GM19468 (cell line): ENCODE results near the gene ZNF473.
A peak's percentile ranks its signal among the peaks of the same experiment; 100 is the strongest.

ENCODE experiments used
- ATAC-seq: cut with Tn5 transposase; IDR thresholded peaks from one replicate; pipeline ENCODE4 v1.9.1; 2021; ENCODE audit warnings: mild to moderate bottlenecking, moderate library complexity, moderate number of reproducible peaks; ENCODE audit not compliant: unreplicated experiment; ENCODE audit errors: extremely low read depth

ZNF473 gene

GRCh38 chr19:50025794-50026549 lies at the start of gene ZNF473:
TSS of gene ZNF473 (plus strand) at chr19:50026005. CDS start at chr19:50031083, 5,078 bp downstream.
- peak; percentile 38 for ATAC-seq

DNA sequence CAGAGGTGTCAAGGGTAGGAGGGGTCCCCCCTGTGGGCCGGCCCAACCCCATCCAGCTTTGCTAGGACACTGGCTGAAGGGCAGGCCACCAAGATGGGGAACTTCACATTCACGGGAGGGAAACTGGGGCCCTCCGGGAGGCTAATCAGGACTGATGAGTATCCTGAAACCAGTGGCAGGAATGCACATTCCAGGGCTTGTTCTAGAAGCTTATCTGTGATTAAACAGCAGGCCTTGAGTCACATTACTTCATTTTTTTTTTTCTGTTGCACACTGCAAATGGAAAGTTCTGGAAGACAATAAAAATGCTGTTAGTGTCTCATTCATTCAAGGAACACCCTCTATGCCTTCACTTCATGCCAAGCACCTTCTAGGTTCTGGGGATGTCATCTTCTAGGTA lies 49.3 kb upstream of the ZNF473 start:
- no peak for ATAC-seq

- no peak for ATAC-seq
Measured at GRCh38 chr19:49977076-49977475, 48.7 kb upstream of the ZNF473 start.

DNA sequence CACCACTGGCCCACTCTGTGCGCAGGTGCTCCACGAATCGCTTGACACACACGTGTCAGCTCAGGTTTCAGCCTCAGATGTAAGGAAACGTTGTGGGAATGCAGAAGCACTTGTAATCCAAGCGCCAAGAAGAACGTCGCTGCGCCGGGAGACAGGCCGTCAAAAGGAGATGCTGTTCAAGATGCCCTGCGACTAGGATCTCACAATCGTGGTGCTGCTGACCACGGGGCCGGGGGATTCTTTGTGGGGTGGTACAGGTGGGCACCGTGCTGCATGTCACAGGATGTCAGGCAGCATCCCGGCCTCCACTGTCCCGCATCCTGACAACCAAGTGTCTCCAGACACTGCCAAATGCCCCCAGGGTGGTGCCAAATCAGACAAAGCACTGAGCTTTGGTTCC lies 47.9 kb upstream of the ZNF473 start:
- ATAC-seq = no peak

DNA sequence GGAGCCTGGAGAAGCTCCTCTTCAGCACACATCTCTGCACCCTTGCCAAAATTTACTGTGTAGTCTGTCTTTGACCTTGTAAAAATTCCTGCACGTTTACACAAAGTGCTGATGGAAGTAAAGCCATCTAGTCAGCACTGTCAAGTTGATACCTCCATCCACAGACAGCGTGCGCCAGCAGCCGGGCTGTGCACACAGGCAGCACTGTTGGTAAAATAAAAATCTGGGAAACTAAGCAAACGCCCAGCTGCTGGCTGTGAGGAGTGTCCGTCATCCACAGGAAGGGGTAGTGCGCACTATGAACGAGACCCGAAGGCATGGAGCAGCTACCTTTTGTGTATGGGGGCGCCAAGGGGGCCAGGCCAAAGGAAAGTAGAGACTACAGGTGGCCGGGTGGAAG lies 47.5 kb upstream of the ZNF473 start:
- ATAC-seq = no peak

DNA sequence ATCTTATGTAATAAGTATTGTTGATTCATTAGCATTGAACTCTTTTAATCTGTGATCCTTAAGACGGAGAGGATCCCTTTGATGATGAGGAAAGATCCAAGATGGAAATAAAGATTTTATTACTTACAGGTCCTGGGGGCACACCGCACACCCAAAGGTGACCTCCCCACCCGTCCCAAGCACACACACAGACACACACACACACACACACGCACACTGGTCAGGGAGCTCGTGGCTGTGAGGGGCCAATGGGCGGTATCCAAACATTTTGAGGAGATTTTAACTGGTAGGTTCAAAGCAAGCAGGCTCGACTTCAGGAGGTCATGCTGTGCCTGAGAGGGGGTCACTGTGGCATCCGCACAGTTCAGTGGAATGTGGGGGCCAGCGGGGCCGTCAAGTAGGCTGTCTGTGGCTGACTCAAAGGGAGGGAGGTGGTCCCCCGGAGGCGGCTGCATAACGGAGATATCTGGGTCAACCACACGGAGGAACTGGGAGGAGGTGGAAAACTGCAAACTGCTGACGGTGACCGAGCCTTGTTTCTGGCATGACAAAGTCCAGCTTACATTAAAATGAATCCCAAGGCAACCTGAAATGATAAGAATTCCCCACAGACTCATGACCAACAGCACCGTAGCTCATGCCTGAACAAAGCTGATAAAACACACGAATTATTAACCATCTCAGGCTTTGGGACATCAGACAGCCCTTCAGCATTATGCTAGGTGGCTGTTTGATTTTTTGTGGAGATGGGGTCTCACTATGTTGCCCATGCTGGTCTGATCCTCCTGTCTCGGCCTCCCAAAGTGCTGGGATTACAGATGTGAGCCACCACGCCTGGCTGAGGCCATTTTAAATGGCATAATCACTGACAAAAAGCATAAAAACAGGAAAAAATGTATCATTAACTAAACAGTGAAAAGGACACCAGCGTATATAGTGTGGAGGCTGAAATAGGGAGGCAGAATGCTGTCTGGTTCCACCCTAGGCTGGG lies 43.9 kb upstream of the ZNF473 start:
- ATAC-seq = no peak

DNA sequence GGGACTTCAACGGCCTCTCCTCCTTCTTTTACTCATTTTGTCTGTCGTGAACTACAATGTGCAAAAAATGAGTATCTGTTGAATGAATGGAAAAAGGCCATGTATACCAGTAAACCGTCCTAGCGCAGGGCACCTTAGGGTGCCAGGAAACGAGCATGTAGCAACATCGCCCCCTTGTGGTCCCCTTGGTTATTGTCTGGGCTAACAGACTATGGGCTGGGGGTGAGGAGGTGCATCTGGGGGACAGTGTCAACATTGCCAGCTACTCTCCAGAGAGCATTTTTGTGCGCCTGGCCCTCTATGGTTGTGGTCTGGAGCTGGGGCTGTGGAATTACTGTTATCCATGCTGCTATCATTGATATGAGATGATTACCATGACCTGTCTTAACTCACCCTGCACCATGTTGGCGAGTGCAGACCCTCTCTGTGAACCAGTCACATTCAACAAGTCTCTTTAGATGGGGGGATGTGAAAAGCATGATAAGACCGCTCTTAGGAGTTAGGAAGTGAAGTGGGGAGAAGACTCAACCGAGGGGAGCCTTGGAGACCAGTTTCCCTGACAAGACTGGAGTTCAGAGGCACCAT lies 42.1 kb upstream of the ZNF473 start:
- ATAC-seq = no peak

DNA sequence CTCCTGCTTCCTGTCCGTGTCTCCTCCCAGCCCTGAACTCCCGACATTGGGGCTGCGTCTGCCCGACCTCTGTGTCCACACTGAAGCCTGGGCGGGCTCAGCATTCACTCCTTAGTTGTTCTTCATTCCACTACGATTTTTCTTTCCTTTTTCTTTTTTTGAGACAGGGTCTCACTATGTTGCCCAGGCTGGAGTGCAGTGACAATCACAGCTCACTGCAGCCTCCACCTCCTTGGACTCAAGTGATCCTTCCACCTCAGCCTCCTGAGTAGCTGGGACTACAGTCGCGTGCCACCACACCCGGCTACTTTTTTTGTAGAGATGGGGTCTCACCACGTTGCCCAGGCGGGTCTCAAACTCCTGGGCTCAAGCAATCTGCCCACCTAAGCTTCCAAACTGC lies 41.3 kb upstream of the ZNF473 start:
- no peak for ATAC-seq

DNA sequence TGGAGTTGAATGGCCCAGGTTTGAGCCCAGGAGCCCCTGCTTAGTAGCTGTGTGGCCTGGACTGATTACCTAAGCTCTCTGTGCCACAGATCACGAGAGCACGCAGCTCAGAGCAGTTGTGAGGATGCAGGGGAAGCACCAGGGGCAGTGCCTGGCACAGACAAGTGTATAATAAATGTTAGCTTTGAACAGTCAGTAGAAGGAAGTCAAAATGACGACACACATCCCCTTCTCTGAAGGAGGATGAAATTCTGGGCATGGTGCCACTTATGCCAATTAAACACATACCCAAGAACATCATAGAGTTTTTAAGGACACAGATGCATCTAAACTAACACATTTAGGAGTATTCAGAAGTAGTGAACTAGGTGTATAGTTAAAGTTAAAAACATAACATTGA lies 39.9 kb upstream of the ZNF473 start:
- ATAC-seq = no peak

DNA sequence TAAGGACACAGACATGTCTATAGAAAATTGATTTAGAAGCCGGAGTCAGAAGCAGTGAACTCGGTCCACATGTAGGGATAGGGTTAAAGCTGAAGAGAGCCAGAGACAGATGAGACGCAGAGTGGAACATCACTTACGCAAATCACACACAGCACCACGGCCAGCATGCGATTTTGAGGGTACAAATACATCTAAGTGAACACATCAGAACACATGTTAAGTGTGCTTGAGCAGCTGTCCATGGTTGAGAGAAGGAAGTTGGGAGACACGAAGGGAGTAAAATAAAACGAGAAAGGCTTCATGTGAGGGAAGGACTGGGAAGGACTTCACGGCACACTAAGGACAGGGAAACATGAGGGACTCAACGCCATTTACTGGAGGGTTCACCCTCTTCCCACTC lies 39.5 kb upstream of the ZNF473 start:
- ATAC-seq = no peak

DNA sequence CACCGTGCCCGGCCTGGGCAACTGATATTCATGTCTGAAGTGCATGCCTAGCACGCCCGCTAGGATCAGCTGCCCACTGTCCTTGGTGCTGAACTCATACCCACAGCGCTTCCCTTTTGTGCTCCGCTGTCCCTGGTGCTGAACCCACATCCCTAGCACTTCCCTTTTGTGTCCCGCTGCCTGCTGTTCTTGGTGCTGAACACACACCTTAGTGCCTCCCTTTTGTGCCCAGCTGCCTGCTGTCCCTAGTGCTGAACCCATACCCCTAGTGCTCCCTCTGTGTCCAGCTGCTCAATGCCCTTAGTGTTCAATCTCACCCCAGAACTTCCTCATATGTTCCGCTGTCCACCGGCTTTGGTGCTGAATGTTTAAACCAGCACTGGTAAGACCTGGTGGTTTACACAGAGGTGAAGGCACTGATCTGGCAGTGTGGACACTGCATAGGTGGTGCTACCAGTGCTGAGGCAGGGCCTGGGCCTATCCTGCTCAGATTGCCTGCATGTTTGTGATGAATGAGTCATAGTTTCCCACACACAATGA lies 38.6 kb upstream of the ZNF473 start:
- ATAC-seq = no peak

DNA sequence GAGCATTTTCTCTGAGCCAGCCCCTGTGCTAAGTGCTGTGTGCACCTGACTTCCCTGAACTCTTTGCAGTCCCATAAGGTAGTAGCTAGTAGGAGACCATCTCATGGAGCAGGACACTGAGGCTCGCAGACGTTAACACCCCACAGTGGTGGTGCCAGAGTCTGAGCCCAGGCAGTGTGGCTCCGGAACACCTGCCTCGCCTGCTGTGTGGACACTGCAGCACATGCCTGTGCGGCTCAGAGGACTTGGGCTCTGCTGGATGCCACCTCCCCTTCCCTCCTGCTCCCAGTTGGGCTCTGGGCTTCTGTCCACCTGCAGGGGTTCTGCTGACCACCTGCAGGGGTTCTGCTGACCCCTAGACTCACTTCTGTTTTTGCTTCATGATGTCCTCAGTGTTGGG lies 37.8 kb upstream of the ZNF473 start:
- no peak for ATAC-seq

GRCh38 chr19:49988433-49988832 lies 37.4 kb upstream of the ZNF473 start:
- ATAC-seq = no peak

- no peak for ATAC-seq
Measured at GRCh38 chr19:49997709-49998108, 28.1 kb upstream of the ZNF473 start.

DNA sequence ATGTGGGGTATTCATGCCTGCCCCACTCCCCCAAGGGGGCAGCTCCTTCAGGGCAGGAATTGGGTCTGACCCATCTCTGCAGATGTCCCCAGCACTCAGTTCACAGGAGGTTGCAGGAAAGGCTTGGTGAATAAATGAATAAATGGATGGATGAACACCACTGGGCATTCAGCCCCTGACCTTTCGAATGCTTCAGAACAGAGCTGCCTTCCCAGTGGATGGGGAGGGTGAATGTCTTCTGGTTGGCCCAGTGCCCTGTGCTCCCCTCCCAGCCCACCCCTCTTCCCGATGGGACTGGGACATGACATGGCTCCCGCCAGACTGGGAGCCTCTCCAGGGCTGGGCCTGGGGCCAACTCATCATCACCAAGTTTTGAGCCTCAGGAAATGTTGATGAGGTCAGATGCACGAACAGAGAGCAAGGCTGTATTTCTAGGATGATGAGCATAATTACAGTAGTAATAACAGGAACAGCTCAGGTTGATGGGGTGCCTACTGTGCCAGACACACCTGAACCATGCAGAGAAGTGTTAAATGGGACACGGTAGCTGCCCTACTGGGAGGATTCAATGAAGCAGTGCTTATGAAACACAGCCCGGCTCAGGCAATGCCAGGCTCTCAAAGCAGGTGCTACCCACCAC lies 26.3 kb upstream of the ZNF473 start:
- no peak for ATAC-seq

- ATAC-seq = no peak
Measured at GRCh38 chr19:50000038-50000840, 25.6 kb upstream of the ZNF473 start.

DNA sequence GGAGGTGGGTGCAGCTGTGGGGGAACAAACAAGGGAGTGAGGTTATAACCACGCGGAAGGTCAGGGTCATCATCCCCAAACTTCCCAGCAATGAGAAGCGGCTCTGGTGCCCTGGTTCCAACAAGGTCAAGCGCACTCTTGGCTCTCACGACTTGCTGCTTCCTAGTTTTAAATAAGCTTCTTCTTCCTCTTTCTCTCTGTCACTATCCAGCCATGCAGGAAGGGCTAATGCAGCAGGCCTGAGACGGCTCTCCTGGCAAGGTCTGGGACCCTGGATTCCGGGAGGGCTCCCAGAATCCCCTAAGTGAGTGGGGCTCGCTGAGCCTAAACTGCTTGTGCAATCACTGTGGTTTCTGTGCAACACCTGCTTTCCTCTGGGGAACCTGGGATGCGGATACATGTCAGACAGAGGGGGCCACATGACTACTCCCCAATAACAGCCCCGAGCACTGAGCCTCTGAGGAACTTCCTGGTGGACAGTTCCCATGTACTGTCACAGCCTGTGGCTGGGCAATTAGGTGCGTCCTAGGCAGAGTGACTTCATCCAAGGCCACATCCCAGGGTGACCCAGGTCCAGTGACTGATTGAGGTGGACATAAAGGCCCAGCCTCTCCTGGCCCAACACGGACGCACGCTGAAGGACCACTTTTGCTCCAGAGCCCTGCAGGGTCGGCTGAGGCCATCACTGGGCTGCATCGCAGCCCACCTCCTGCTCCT lies 24.8 kb upstream of the ZNF473 start:
- no peak for ATAC-seq

GRCh38 chr19:50001775-50002174 lies 24.0 kb upstream of the ZNF473 start:
- no peak for ATAC-seq
